ENCODE results near the gene BTN3A1.
A peak's percentile ranks its signal among the peaks of the same experiment; 100 is the strongest.
"Not testable (repeated sequence)": the region's sequence is repeated elsewhere in the genome, so short reads cannot be mapped to it uniquely, and the experiment has no call there.

The BTN3A1 gene

DNA sequence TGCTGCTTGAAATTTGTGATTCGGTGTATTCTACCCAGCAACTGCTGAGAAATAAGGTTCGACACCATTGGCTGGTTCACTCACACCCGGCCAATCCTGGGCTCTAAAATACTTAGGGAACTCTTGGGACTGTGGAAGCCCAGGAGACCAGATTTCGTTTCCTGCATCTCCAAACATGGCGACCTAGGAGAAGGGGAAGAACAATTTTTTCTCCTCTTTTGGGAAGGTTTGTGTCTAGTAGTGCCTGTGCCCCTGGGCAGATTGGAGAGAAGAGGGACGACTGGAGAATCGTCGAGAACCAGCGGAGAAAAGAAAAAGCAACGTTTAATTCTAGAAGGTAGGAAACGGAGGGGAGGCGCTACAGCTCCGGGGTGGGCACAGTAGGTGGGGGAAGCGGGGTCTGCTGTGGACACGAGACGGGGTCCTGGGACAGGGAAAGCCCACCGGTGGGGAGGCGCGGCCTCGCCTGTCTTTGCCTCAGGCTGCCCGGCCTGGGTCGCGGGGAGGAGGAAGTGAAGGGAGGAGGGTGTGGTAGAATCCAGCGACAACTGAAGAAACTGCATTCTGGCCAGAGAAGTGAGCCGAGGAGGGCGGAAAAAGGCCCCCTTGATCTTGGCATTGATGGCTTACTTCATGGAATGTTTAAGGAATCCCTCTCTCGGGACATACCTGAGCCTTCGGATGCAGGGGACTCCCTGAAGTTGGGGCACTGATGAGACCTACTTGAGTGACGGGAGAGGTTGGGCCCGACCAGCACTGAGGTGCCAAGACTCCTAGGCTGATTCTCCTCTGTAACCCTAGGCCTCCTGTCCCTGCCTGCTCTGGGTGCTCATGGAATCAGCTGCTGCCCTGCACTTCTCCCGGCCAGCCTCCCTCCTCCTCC, 56.0 kb downstream of the BTN3A1 start, which contains the start of gene BTN2A1:
BTN2A1 (plus strand) TSS at position 150 of the 883 bp plus-strand sequence; CDS start at position 832, 682 bp downstream.
- peak within 1 kb of the TSS; percentile 94 for H3K27ac ChIP-seq (replicated peaks)
- no peak for TF ChIP-seq REST (IDR thresholded peaks at IDR 0.05; ENCODE audit: insufficient replicate concordance, low read depth)
- no peak for TF ChIP-seq CTCF (IDR thresholded peaks at IDR 0.05; ENCODE audit: insufficient read depth, low read length)
- TF ChIP-seq GABPA (IDR thresholded peaks at IDR 0.05; ENCODE audit: low read depth) = no peak
- TF ChIP-seq SPI1 (IDR thresholded peaks at IDR 0.05; ENCODE audit: borderline replicate concordance, low read depth) = peak; percentile 69; the same call in 1 of the 2 replicates
- H3K4me3 ChIP-seq (replicated peaks; ENCODE audit: insufficient read depth, low read length) = peak within 1 kb of the TSS; percentile 87
- DNase-seq (ENCODE audit: low read depth in 1 of 2, low spot score in 1 of 2) = peak; percentile 84 to 89
- H3K27me3 ChIP-seq (ENCODE audit: insufficient read depth, poor library complexity, severe bottlenecking) = no peaks in the 10 kb centered on the region

- Histone ChIP-seq H3K27ac (replicated peaks) (no peak overlapping the region), H3K27me3 (ENCODE audit: insufficient read depth, poor library complexity, severe bottlenecking) (no peaks in the 10 kb centered on the region), H3K4me3 (replicated peaks; ENCODE audit: insufficient read depth, low read length) (peak overlapping the region; percentile 87)
- no peak for DNase-seq (ENCODE audit: low read depth in 1 of 2, low spot score in 1 of 2)
- no peak for TF ChIP-seq CTCF (IDR thresholded peaks at IDR 0.05; ENCODE audit: insufficient read depth, low read length)
- no peak for TF ChIP-seq POLR2AphosphoS5 (IDR thresholded peaks at IDR 0.05; ENCODE audit: low read depth)
- no peak for TF ChIP-seq SPI1 (IDR thresholded peaks at IDR 0.05; ENCODE audit: borderline replicate concordance, low read depth)
- TF ChIP-seq GABPA (IDR thresholded peaks at IDR 0.05; ENCODE audit: low read depth) = no peak
- no peak for TF ChIP-seq REST (IDR thresholded peaks at IDR 0.05; ENCODE audit: insufficient replicate concordance, low read depth)
Observed at GRCh38 chr6:26459023-26459810, 57.1 kb downstream of the BTN3A1 start.

DNA sequence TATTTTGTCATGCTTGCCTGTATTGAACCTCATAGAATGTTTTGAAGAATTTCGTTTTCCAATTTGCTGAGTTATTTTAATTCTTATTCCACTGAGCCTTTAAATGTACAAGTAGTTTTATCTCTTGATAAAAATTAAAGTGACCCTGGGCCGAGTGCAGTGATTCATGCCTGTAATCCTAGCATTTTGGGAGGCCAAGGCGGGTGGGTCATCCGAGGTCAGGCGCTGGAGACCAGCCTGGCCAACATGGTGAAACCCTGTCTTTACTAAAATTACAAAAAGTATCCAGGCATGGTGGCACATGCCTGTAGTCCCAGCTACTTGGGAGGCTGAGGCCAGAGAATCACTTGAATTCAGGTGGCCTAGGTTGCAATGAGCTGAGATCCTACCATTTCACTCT, 59.3 kb downstream of the BTN3A1 start:
- H3K4me3 ChIP-seq (replicated peaks; ENCODE audit: insufficient read depth, low read length); H3K27me3 ChIP-seq (ENCODE audit: insufficient read depth, poor library complexity, severe bottlenecking); DNase-seq (ENCODE audit: low read depth in 1 of 2, low spot score in 1 of 2); H3K27ac ChIP-seq (replicated peaks): not testable (repeated sequence)

- Histone ChIP-seq H3K27me3 (ENCODE audit: insufficient read depth, poor library complexity, severe bottlenecking) (no peaks in the 10 kb centered on the region), H3K27ac (replicated peaks) (no peak overlapping the region), H3K4me3 (replicated peaks; ENCODE audit: insufficient read depth, low read length) (no peak overlapping the region)
- no peak for TF ChIP-seq GABPA (IDR thresholded peaks at IDR 0.05; ENCODE audit: low read depth)
- no peak for TF ChIP-seq SPI1 (IDR thresholded peaks at IDR 0.05; ENCODE audit: borderline replicate concordance, low read depth)
- no peak for TF ChIP-seq REST (IDR thresholded peaks at IDR 0.05; ENCODE audit: insufficient replicate concordance, low read depth)
- TF ChIP-seq POLR2AphosphoS5 (IDR thresholded peaks at IDR 0.05; ENCODE audit: low read depth) = no peak
- TF ChIP-seq CTCF (IDR thresholded peaks at IDR 0.05; ENCODE audit: insufficient read depth, low read length) = no peak
- no peak for DNase-seq (ENCODE audit: low read depth in 1 of 2, low spot score in 1 of 2)
Observed at GRCh38 chr6:26464014-26464413, 61.9 kb downstream of the BTN3A1 start.
